Cardiac fibroblast (primary cell): Measurements from ENCODE around the gene DEK.

ENCODE experiments used
- DNase-seq, 2 donors: peaks; one replicate each; pipeline versions ENCODE4 v3.0.0 to v3.0.0-alpha.2; 2010; ENCODE audit warnings: low read depth in 2 of 2
- H3K4me3 ChIP-seq, 2 donors: replicated peaks in 1 of 2; 1 replicate in 1 of 2; 2 replicates in 1 of 2; pipeline ENCODE4 v1.5.1; 2011; ENCODE audit warnings: low read depth in 2 of 2, low read length in 2 of 2, mild to moderate bottlenecking in 2 of 2, moderate library complexity in 1 of 2
- CTCF ChIP-seq: IDR thresholded peaks from one replicate; pipeline ENCODE4 v1.5.1; 2011; ENCODE audit warnings: low read depth, mild to moderate bottlenecking, low read length, inconsistent platforms

Gene DEK

GRCh38 chr6:18248698-18249097, 15.6 kb downstream of the DEK start:
- no peak for TF ChIP-seq CTCF
- H3K4me3 ChIP-seq, result no peak overlapping the region

GRCh38 chr6:18247002-18247401, 17.3 kb downstream of the DEK start:
- no peak for DNase-seq
- no peak overlapping the region for H3K4me3 ChIP-seq

More at GRCh38 chr6:18248698-18249097, 15.6 kb downstream of the DEK start:
- DNase-seq, result no peak

GRCh38 chr6:18246205-18246604, 18.1 kb downstream of the DEK start:
- H3K4me3 ChIP-seq, result no peak overlapping the region
- DNase-seq, result no peak
- no peak for TF ChIP-seq CTCF

More at GRCh38 chr6:18247002-18247401, 17.3 kb downstream of the DEK start:
- no peak for TF ChIP-seq CTCF

GRCh38 chr6:18245642-18246041, 18.7 kb downstream of the DEK start:
- H3K4me3 ChIP-seq, result no peak overlapping the region
- no peak for DNase-seq
- no peak for TF ChIP-seq CTCF

GRCh38 chr6:18245079-18245478, 19.3 kb downstream of the DEK start:
- no peak overlapping the region for H3K4me3 ChIP-seq
- TF ChIP-seq CTCF, result no peak
- DNase-seq, result no peak

GRCh38 chr6:18244251-18244650, 20.1 kb downstream of the DEK start:
- no peak overlapping the region for H3K4me3 ChIP-seq
- no peak for DNase-seq
- no peak for TF ChIP-seq CTCF

GRCh38 chr6:18243302-18243893, 20.9 kb downstream of the DEK start:
- H3K4me3 ChIP-seq, result no peak overlapping the region
- no peak for TF ChIP-seq CTCF
- no peak for DNase-seq
